GM21576 (cell line): ENCODE data around the gene POU4F3.

Experiments used
- ATAC-seq: cut with Tn5 transposase; IDR thresholded peaks from one replicate; pipeline ENCODE4 v1.9.1; 2021; ENCODE audit warnings: mild to moderate bottlenecking, moderate library complexity; ENCODE audit not compliant: unreplicated experiment

The POU4F3 gene

GRCh38 chr5:146339715-146340259 lies 1.1 kb downstream of the POU4F3 start:
- ATAC-seq, result no peak

- no peak for ATAC-seq
Measured at GRCh38 chr5:146340260-146341081, 1.8 kb downstream of the POU4F3 start.

DNA sequence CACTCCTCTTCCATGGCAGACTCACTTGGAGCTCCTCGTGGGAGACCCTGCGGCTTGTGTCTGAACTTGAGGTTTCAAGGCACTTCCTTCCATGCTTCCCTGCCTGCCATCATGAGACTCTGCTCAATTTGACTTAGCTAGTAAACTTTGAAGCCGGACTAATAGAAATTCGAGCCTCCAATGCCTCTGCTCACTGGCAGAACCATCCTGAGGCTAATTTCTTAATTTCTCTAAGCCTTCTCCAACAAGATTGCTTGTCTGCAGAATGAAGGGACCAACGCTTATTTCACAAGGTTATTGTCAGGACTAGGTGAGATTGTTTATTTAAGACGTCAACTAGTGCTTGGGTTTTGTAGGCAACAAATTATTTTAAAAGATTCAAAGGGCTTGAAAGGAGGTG lies 3.2 kb downstream of the POU4F3 start:
- ATAC-seq, result no peak

DNA sequence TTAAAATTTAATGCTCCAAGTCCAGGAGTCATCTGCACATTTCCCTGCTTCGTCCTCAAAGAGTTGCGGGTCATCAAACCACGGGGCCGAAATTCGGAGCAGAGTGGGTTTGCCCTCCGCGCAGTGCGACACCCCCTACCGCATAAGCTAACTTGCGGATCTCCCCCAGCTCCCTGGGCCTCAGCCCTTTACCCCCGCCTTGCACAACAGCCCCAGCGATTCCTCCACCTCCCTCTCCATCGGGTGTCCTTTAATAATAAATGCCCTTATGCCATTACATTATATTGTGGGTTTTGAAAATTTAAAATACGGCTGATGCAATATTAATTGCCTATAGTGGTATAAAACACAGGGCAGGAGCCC lies 3.9 kb downstream of the POU4F3 start:
- no peak for ATAC-seq

DNA sequence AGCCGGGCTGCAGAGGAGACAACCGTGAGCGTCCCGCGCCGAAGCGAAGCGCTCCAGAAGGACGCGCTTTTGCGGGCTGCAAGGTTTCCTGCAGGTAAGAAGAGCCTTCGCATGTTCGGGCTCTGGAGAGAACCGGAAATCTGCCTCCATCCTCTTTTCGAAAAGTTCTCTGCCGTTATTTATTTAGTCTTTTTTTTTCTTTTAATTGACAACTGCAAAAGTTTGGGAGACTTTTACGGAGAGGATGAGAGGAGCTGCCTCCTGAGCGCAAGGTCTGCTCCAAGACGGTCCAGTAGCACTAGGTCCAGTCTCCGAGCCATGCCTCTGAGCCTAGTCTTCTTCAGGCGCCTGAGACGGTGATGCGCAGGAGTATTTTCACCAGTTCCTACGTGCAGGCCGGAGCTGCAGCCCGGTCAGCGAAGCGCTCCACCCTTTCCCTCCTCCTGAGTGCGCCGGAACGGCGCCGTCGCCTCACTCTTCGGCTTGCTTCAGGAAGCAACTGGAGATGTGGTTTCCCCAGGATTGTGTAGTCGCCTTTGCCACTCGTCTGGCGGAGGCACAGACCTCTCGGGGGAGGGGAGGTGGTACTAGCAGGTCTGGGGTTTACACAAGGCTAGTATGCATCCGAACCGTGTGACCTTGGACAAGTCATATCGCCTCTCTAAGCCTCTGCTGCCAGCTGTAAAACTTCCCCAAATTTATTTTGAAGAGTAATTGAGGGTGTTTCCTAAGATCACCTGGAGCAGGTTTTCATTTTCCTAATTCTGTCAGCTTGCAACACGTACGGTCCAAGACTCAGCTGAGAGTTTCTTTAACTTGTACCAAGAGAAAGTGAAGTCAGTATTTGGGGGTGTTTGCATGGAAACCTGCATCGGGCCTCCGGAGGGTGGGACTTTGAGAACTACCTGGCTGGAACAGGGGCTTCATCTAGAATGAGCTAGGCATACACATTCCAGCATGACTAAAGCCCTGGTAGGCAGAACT lies 4.5 kb downstream of the POU4F3 start:
- no peak for ATAC-seq

- ATAC-seq, result no peak
Measured at GRCh38 chr5:146344155-146345118, 5.8 kb downstream of the POU4F3 start.

- no peak for ATAC-seq
Measured at GRCh38 chr5:146345240-146345577, 6.6 kb downstream of the POU4F3 start.

GRCh38 chr5:146345578-146346366 lies 7.1 kb downstream of the POU4F3 start:
- no peak for ATAC-seq

- no peak for ATAC-seq
Measured at GRCh38 chr5:146357126-146357525, 18.5 kb downstream of the POU4F3 start.

- no peak for ATAC-seq
Measured at GRCh38 chr5:146359836-146360235, 21.2 kb downstream of the POU4F3 start.

DNA sequence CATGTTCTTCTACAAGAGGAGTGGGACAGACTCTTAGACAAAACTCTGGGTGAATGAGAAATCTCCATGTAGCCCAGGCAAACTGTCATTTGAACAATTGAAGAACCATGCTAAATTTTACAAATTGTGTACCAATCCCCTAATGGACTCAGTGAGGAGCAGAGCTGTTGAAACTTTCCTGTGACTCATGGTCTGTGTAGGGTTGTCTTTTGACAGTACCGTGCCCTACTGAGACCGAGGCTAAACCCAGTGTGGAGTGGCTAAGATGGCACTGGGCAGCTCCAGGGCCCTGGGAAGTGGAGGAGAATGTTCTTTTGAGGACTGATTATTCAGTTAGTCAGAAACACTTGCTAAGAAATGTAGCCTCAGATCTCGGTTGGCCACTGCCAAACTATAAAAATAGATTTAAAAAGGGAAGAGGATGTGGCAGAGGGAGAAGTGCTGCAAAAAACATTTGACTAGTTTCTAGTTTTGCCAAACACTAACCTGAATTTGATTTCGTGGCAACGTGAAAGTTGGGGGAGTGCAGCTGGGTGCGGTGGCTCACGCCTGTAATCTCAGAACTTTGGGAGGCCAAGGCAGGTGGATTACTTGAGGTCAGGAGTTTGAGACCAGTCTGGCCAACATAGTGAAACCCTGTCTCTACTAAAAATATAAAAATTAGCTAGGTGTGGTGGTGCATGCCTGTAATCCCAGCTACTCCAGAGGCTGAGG lies 24.7 kb downstream of the POU4F3 start:
- ATAC-seq, result no peak

DNA sequence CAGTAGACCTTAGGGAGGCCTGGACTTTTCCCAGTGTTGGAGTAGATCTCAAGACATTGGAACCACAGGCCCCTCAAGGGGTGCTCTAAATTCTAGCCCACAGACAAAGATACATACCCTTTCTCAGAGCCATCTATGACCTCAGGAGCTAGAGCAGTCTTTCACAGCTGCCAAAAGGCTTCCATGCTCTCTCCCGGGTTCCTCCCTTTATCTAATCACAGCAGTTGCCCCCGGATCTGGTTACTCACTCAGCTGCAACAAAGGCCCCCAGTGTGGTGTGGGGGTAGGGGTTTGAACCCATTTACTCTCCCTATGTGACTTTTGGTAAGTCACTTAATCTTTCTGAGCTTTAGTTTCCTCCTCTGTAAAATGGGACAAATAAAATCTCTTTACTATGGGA lies 27.0 kb downstream of the POU4F3 start:
- ATAC-seq, result no peak

DNA sequence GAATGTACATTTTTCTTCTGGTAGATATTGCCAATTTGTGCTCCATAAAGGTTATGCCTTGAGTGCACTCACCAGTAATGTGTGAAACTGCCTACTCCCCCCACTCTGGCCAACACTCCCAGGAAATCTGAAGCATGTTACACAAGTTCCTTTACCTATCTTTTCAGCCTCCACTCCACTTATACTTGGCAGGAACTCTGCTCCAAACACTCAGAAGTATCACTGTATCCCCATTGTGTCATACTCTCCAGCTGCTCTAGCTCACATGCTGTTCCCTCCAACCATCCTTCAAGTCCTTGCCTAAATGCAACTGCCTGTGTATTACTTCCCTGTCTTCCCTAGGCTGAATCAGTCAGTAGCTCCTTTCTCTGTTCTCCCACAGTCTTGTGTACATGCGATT lies 28.3 kb downstream of the POU4F3 start:
- ATAC-seq, result no peak

DNA sequence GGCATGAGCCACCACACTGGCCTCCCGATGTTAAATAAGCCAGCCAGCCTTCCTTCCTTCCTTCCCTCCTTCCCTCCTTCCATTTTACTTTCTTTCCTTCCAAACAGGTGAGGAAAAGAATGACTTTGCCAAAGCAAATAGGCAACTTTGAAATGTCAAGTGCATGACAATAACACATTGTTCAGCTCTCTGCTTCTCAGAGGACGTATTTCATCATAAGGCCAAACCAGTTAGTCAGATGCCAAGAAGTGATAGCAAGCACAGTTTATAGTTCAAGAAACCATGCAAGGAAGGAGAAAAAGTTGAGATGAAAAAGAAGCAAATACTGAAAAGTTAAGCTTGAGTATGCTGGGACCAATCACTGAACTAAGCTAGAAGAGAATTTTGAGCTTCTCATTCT lies 29.5 kb downstream of the POU4F3 start:
- no peak for ATAC-seq

GRCh38 chr5:146369691-146370090 lies 31.1 kb downstream of the POU4F3 start:
- no peak for ATAC-seq

DNA sequence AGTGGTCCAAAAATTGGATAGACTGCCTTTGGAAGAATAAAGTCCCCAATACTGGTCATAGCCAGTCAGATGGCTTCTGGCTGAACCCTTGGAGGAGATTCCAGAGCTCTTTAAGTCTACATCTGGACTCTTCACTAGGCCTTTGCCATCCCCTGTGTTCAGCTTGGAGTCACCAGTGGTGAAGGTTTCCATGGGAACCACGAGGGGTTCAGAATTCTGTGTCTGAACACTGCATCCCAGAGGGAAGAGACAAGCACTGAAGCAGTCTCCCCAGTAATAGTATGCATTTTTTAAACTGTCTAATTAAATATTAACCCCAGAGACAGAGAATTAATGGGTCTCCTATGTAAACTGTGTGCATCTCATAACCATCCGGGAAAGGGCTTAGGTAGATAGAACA lies 38.2 kb downstream of the POU4F3 start:
- ATAC-seq, result no peak

GRCh38 chr5:146378986-146379385 lies 40.3 kb downstream of the POU4F3 start:
- ATAC-seq, result no peak

- no peak for ATAC-seq
Measured at GRCh38 chr5:146380714-146381113, 42.1 kb downstream of the POU4F3 start.

DNA sequence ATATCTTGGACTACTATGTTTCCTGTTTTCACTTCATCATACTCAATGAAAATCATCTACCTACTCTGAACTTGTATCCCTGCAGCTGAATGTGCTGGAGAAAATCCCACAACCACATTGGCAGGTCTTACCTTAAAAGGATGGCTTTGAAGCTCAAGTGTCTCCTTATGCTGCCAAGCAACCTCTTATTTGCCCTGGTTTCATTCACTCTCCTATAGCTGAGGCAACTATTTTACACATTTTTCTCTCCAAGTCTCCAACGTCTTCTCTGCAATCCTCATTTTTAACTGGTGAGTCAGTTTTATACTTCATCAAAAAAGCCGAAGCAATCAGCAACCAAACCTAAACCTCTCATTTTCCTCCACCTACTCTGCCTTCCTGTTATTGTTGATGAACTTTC lies 49.7 kb downstream of the POU4F3 start:
- no peak for ATAC-seq
